SJCRH30 (cell line): ENCODE data around the gene ZNF324B. TPM values are rescaled to one million over a fixed set of nuclear protein-coding genes. Genes with fewer than 3 reads are reported as not detected.
"Not testable (repeated sequence)": the region's sequence is repeated elsewhere in the genome, so short reads cannot be mapped to it uniquely, and the experiment has no call there.

Source experiments
- DNase-seq, 2 experiments: peaks; one replicate each; pipeline ENCODE4 v3.0.0-alpha.2; 2015 to 2020
- H3K27ac ChIP-seq: fragments of 250-450 bp; sonication (Bioruptor Pico); 2 replicates; pipeline ENCODE4 v1.5.1; 2020; ENCODE audit warnings: mild to moderate bottlenecking, moderate library complexity
- H3K27me3 ChIP-seq: fragments of 250-450 bp; sonication (Bioruptor Pico); 2 replicates; pipeline ENCODE4 v1.5.1; 2020; ENCODE audit warnings: mild to moderate bottlenecking, moderate library complexity
- H3K36me3 ChIP-seq: fragments of 250-450 bp; sonication (Bioruptor Pico); 2 replicates; pipeline ENCODE4 v1.5.1; 2020; ENCODE audit warnings: mild to moderate bottlenecking, moderate library complexity
- H3K4me1 ChIP-seq: fragments of 250-450 bp; sonication (Bioruptor Pico); 2 replicates; pipeline ENCODE4 v1.5.1; 2020; ENCODE audit warnings: mild to moderate bottlenecking, moderate library complexity
- H3K4me3 ChIP-seq: fragments of 250-450 bp; sonication (Bioruptor Pico); 2 replicates; pipeline ENCODE4 v1.5.1; 2020; ENCODE audit warnings: mild to moderate bottlenecking, moderate library complexity
- H3K9me3 ChIP-seq: fragments of 250-450 bp; sonication (Bioruptor Pico); replicated peaks from 2 replicates; pipeline ENCODE4 v1.5.1; 2020; ENCODE audit warnings: mild to moderate bottlenecking, moderate library complexity
- total RNA-seq: library from RNA; depleted of rRNA; stranded (reverse); fragments of >200 nt; shearing (Covaris generic); gene quantifications from 2 replicates; pipeline ENCODE4 v1.2.3, GENCODE V29; 2014; rRNA removed

Gene ZNF324B
- 6.4 and 6.7 TPM in 2 replicates for total RNA-seq

- H3K4me1 ChIP-seq = no peaks in the 10 kb centered on the region
- H3K36me3 ChIP-seq = peaks cover 3% of the 10 kb centered on the region; the same call in 1 of the 2 replicates
- H3K4me3 ChIP-seq = peak within 1 kb of the TSS; percentile 91
- peak within 1 kb of the TSS; percentile 24; the same call in 1 of the 2 replicates for H3K27ac ChIP-seq
- H3K27me3 ChIP-seq = no peaks in the 10 kb centered on the region
- peak; percentile 97 to 98 for DNase-seq
- H3K9me3 ChIP-seq = peaks cover 9% of the 10 kb centered on the region
Measured at GRCh38 chr19:58451358-58452101, at the start of gene ZNF324B. ZNF324B (plus strand) TSS chr19:58451622; CDS start chr19:58453702, 2,080 bp downstream.

- no peak overlapping the region for H3K27ac ChIP-seq
- H3K4me3 ChIP-seq = peak overlapping the region; percentile 60
- no peaks in the 10 kb centered on the region for H3K27me3 ChIP-seq
- H3K4me1 ChIP-seq = no peaks in the 10 kb centered on the region
- H3K36me3 ChIP-seq = no peaks in the 10 kb centered on the region
- no peaks in the 10 kb centered on the region for H3K9me3 ChIP-seq
- DNase-seq = no peak
Measured at GRCh38 chr19:58401840-58402421, 49.5 kb upstream of the ZNF324B start.

GRCh38 chr19:58403920-58404478 lies 47.4 kb upstream of the ZNF324B start:
- not testable (repeated sequence) for H3K4me3 ChIP-seq, H3K36me3 ChIP-seq, DNase-seq, H3K27ac ChIP-seq, H3K9me3 ChIP-seq, H3K27me3 ChIP-seq, H3K4me1 ChIP-seq

GRCh38 chr19:58406818-58407657 lies 44.4 kb upstream of the ZNF324B start:
- no peak for DNase-seq
- H3K27me3 ChIP-seq = no peaks in the 10 kb centered on the region
- peak overlapping the region; percentile 75 for H3K4me3 ChIP-seq
- H3K9me3 ChIP-seq = no peaks in the 10 kb centered on the region
- no peaks in the 10 kb centered on the region for H3K4me1 ChIP-seq
- H3K36me3 ChIP-seq = no peaks in the 10 kb centered on the region
- H3K27ac ChIP-seq = no peak overlapping the region

GRCh38 chr19:58407658-58408151 lies 43.7 kb upstream of the ZNF324B start:
- DNase-seq = no peak
- Histone ChIP-seq H3K27me3 (no peaks in the 10 kb centered on the region), H3K27ac (peak overlapping the region; percentile 32), H3K4me1 (no peaks in the 10 kb centered on the region), H3K4me3 (peak overlapping the region; percentile 75), H3K36me3 (no peaks in the 10 kb centered on the region; the same call in 1 of the 2 replicates), H3K9me3 (no peaks in the 10 kb centered on the region)

GRCh38 chr19:58408152-58409009 lies 43.0 kb upstream of the ZNF324B start, which contains the start of gene ZNF584:
ZNF584 (plus strand) TSS chr19:58408649; CDS start chr19:58409148, 499 bp downstream.
- Histone ChIP-seq H3K9me3 (no peaks in the 10 kb centered on the region), H3K36me3 (no peaks in the 10 kb centered on the region; the same call in 1 of the 2 replicates)
- peak; percentile 96 to 97 for DNase-seq

GRCh38 chr19:58409010-58409790 lies 42.2 kb upstream of the ZNF324B start:
- no peaks in the 10 kb centered on the region for H3K9me3 ChIP-seq
- no peaks in the 10 kb centered on the region; the same call in 1 of the 2 replicates for H3K36me3 ChIP-seq
- peak overlapping the region; percentile 75 for H3K4me3 ChIP-seq
- peak overlapping the region; percentile 32 for H3K27ac ChIP-seq
- no peaks in the 10 kb centered on the region for H3K27me3 ChIP-seq
- DNase-seq = peak; percentile 58 to 60
- no peaks in the 10 kb centered on the region for H3K4me1 ChIP-seq

More at GRCh38 chr19:58408152-58409009, 43.0 kb upstream of the ZNF324B start, which contains the start of gene ZNF584:
- Histone ChIP-seq H3K4me3 (peak within 1 kb of the TSS; percentile 75), H3K4me1 (no peaks in the 10 kb centered on the region), H3K27ac (peak within 1 kb of the TSS; percentile 32), H3K27me3 (no peaks in the 10 kb centered on the region)

GRCh38 chr19:58416604-58417003 lies 34.8 kb upstream of the ZNF324B start:
- Histone ChIP-seq H3K36me3 (peaks cover 45% of the 10 kb centered on the region), H3K9me3 (no peaks in the 10 kb centered on the region), H3K27ac (no peak overlapping the region), H3K27me3 (no peaks in the 10 kb centered on the region), H3K4me1 (no peaks in the 10 kb centered on the region), H3K4me3 (no peak overlapping the region)
- DNase-seq = no peak

GRCh38 chr19:58417071-58417470 lies 34.4 kb upstream of the ZNF324B start:
- Histone ChIP-seq H3K27me3 (no peaks in the 10 kb centered on the region), H3K27ac (no peak overlapping the region), H3K36me3 (peaks cover 47% of the 10 kb centered on the region), H3K9me3 (no peaks in the 10 kb centered on the region), H3K4me1 (no peaks in the 10 kb centered on the region), H3K4me3 (no peak overlapping the region)
- no peak for DNase-seq

- no peak overlapping the region for H3K4me3 ChIP-seq
- H3K27ac ChIP-seq = no peak overlapping the region
- H3K9me3 ChIP-seq = 0 out of 2 replicates have a peak, but pooled peaks cover 4% of the 10 kb centered on the region
- no peaks in the 10 kb centered on the region; the same call in 1 of the 2 replicates for H3K36me3 ChIP-seq
- no peaks in the 10 kb centered on the region for H3K4me1 ChIP-seq
- H3K27me3 ChIP-seq = no peaks in the 10 kb centered on the region
- no peak for DNase-seq
Measured at GRCh38 chr19:58428617-58429016, 22.8 kb upstream of the ZNF324B start.

- Histone ChIP-seq H3K27me3 (no peaks in the 10 kb centered on the region), H3K36me3 (no peaks in the 10 kb centered on the region), H3K9me3 (0 out of 2 replicates have a peak, but pooled peaks cover 9% of the 10 kb centered on the region), H3K27ac (no peak overlapping the region), H3K4me1 (no peaks in the 10 kb centered on the region), H3K4me3 (no peak overlapping the region)
- no peak for DNase-seq
Measured at GRCh38 chr19:58429745-58430144, 21.7 kb upstream of the ZNF324B start.

GRCh38 chr19:58434217-58434616 lies 17.2 kb upstream of the ZNF324B start:
- Histone ChIP-seq H3K9me3 (0 out of 2 replicates have a peak, but pooled peaks cover 9% of the 10 kb centered on the region), H3K27me3 (no peaks in the 10 kb centered on the region), H3K4me3 (no peak overlapping the region), H3K36me3 (no peaks in the 10 kb centered on the region), H3K4me1 (no peaks in the 10 kb centered on the region), H3K27ac (no peak overlapping the region)
- DNase-seq = no peak
